Keratinocyte (primary cell): ENCODE results near the gene RAB3GAP2. TPM values are rescaled to one million over a fixed set of nuclear protein-coding genes. Genes with fewer than 3 reads are reported as not detected.
"Not testable (repeated sequence)": the region's sequence is repeated elsewhere in the genome, so short reads cannot be mapped to it uniquely, and the experiment has no call there.

Experiments
- DNase-seq: peaks from one replicate; pipeline ENCODE4 v3.0.0-alpha.2; 2011; ENCODE audit warnings: low read depth, missing footprints, low spot score
- FAIRE-seq: peaks from 2 replicates; lab custom pipeline; 2011; peaks lifted over from hg19 to GRCh38; lab: Jason Lieb, UNC
- H2AFZ ChIP-seq: 2 replicates; pipeline ENCODE4 v1.6.0; 2012; ENCODE audit warnings: low read length, control low read depth, inconsistent platforms; ENCODE audit not compliant: control insufficient read depth
- H3K27ac ChIP-seq: 2 replicates; pipeline ENCODE4 v1.5.1; 2011; ENCODE audit warnings: low read length; ENCODE audit not compliant: control insufficient read depth, insufficient read depth
- H3K27me3 ChIP-seq: 3 replicates; pipeline ENCODE4 v1.6.0; 2011; ENCODE audit warnings: low read length; ENCODE audit not compliant: control insufficient read depth, insufficient read depth; ENCODE audit errors: extremely low read depth
- H3K36me3 ChIP-seq, 2 experiments: 2 replicates in 1 of 2; 3 replicates in 1 of 2; pipeline ENCODE4 v1.5.1; 2011; ENCODE audit warnings: low read length in 2 of 2, mild to moderate bottlenecking in 1 of 2; ENCODE audit not compliant: control insufficient read depth in 2 of 2, insufficient read depth in 2 of 2; ENCODE audit errors: extremely low read depth in 1 of 2
- H3K4me1 ChIP-seq: 3 replicates; pipeline ENCODE4 v1.5.1; 2011; ENCODE audit warnings: low read length; ENCODE audit not compliant: control insufficient read depth, insufficient read depth; ENCODE audit errors: extremely low read depth
- H3K4me2 ChIP-seq: 3 replicates; pipeline ENCODE4 v1.6.0; 2011; ENCODE audit warnings: low read depth, low read length; ENCODE audit not compliant: control insufficient read depth, insufficient read depth; ENCODE audit errors: extremely low read depth
- H3K4me3 ChIP-seq, 3 experiments: fragments of 200-600 bp in 1 of 3; sonication (generic) in 1 of 3; 2 replicates in 2 of 3; 3 replicates in 1 of 3; pipeline ENCODE4 v1.5.1; 2011 to 2016; ENCODE audit warnings: low read length in 3 of 3, mild to moderate bottlenecking in 3 of 3, control low read depth in 2 of 3, inconsistent platforms in 1 of 3, low read depth in 1 of 3, mixed read lengths in 1 of 3, mixed run types in 1 of 3, moderate library complexity in 1 of 3; ENCODE audit not compliant: control insufficient read depth in 2 of 3, insufficient read depth in 2 of 3; ENCODE audit errors: extremely low read depth in 1 of 3
- H3K79me2 ChIP-seq: 2 replicates; pipeline ENCODE4 v1.6.0; 2012; ENCODE audit warnings: low read length; ENCODE audit not compliant: control insufficient read depth, insufficient read depth
- H3K9ac ChIP-seq: 3 replicates; pipeline ENCODE4 v1.6.0; 2011; ENCODE audit warnings: low read length; ENCODE audit not compliant: control insufficient read depth, insufficient read depth; ENCODE audit errors: extremely low read depth
- H3K9me1 ChIP-seq: 3 replicates; pipeline ENCODE4 v1.6.0; 2011; ENCODE audit warnings: low read length; ENCODE audit not compliant: control insufficient read depth, insufficient read depth; ENCODE audit errors: extremely low read depth
- H3K9me3 ChIP-seq: 2 replicates; pipeline ENCODE4 v1.5.1; 2012; ENCODE audit warnings: low read depth, low read length; ENCODE audit not compliant: control insufficient read depth
- H4K20me1 ChIP-seq: 3 replicates; pipeline ENCODE4 v1.6.0; 2011; ENCODE audit warnings: low read length; ENCODE audit not compliant: control insufficient read depth, insufficient read depth; ENCODE audit errors: extremely low read depth
- EZH2 ChIP-seq: IDR thresholded peaks from one replicate; pipeline ENCODE4 v1.6.1; 2012; ENCODE audit warnings: inconsistent platforms, mild to moderate bottlenecking, low read length, moderate library complexity
- dilution Hi-C: fragments of 300-500 bp; cut with MboI; formaldehyde crosslinking; loops from one replicate; pipeline ENCODE4 v1.7.0; 2020; ENCODE audit warnings: low sequenced_read_pairs; ENCODE audit not compliant: extremely low pct_ligation_motif_present
- polyA plus RNA-seq, 5 experiments: library from polyadenylated mRNA; depleted of rRNA in 3 of 5; stranded (reverse) in 3 of 5; stranded (forward) in 1 of 5; unstranded in 1 of 5; fragments of >200 nt; gene quantifications; 1 replicate in 1 of 5; 2 replicates in 3 of 5; 3 replicates in 1 of 5; pipeline versions ENCODE4 v1.2.1 to v1.2.3, GENCODE V29; 2011 to 2012; ENCODE audit warnings: missing spikeins in 2 of 5, low read depth in 1 of 5, low replicate concordance in 1 of 5
- TF ChIP-seq, protein P1 (sequence below), 3 experiments: IDR thresholded peaks in 1 of 3; conservative IDR thresholded peaks in 1 of 3; optimal IDR thresholded peaks in 1 of 3; 2 replicates in 2 of 3; 3 replicates in 1 of 3; pipeline versions ENCODE3 to v1.5.1; 2011; ENCODE audit warnings: low read length in 3 of 3, mild to moderate bottlenecking in 3 of 3, moderate library complexity in 2 of 3, control low read depth in 1 of 3, inconsistent platforms in 1 of 3; ENCODE audit not compliant: insufficient read depth in 2 of 3; ENCODE audit errors: extremely low read depth in 1 of 3

Gene RAB3GAP2
- polyA plus RNA-seq, 1 donor (not counting 4 experiments of a cell fraction or from before 2014, with no cell fraction given), result 44.4 TPM

DNA sequence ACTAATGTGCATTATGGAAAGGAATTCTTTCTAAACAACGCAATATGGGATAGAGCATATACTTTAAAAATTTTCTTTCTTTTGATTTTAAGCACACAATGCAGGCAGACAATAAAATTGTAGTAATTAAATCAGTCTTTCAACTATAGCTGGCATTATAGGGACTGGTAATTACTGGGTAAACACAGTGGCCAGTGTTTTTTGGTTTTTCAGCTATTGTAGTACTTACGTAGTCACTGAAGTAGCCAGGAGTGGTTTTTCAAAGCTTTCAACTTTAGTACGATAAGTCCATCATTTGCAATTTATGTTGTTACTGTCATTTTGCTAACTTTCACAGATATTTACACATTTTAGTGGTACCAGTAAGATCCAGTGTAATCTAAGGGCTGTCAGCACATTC is 50.6 kb downstream of the RAB3GAP2 start:
- no peak overlapping the region for H2AFZ ChIP-seq
- no peak overlapping the region for H3K4me2 ChIP-seq
- H3K9me3 ChIP-seq, result no peaks in the 10 kb centered on the region
- H3K4me3 ChIP-seq, result no peak overlapping the region
- peaks cover 54% of the 10 kb centered on the region for H3K79me2 ChIP-seq
- no peak overlapping the region for H3K9ac ChIP-seq
- dilution Hi-C loops, result no loop called here
- H3K36me3 ChIP-seq, result peaks cover 0 to under 1% of the 10 kb centered on the region in 2 experiments
- no peaks in the 10 kb centered on the region for H3K27me3 ChIP-seq
- no peak overlapping the region for H3K27ac ChIP-seq
- DNase-seq (no peak), FAIRE-seq (no peak)
- peaks cover 4% of the 10 kb centered on the region for H4K20me1 ChIP-seq
- no peaks in the 10 kb centered on the region for H3K4me1 ChIP-seq
- TF ChIP-seq, protein P1, sequence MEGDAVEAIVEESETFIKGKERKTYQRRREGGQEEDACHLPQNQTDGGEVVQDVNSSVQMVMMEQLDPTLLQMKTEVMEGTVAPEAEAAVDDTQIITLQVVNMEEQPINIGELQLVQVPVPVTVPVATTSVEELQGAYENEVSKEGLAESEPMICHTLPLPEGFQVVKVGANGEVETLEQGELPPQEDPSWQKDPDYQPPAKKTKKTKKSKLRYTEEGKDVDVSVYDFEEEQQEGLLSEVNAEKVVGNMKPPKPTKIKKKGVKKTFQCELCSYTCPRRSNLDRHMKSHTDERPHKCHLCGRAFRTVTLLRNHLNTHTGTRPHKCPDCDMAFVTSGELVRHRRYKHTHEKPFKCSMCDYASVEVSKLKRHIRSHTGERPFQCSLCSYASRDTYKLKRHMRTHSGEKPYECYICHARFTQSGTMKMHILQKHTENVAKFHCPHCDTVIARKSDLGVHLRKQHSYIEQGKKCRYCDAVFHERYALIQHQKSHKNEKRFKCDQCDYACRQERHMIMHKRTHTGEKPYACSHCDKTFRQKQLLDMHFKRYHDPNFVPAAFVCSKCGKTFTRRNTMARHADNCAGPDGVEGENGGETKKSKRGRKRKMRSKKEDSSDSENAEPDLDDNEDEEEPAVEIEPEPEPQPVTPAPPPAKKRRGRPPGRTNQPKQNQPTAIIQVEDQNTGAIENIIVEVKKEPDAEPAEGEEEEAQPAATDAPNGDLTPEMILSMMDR (optimal IDR thresholded peaks at IDR 0.05 in 1 of 3, IDR thresholded peaks at IDR 0.05 in 1 of 3, conservative IDR thresholded peaks at IDR 0.05 in 1 of 3; ENCODE audit: extremely low read depth in 1 of 3, insufficient read depth in 2 of 3, low read length in 3 of 3), result no peak
- TF ChIP-seq EZH2, result no peak
- no peaks in the 10 kb centered on the region for H3K9me1 ChIP-seq

DNA sequence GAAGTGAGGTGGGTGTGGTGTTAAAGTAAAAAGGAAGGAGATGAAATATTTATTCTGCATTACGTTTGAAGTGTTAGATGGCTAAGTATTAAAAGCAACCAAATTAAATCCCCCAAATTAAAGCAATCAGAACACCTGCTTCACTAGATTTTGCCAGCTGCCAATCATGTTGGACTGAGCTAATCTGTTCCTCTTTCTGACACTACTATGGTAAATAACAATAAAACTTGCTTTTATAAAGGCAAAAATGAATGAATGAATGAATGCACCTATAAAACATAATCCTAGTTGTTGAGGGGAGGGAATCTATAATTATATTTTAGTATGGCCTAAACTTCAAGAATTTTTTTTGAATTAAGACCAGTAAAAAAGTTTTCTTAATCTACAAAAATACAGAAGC is 51.0 kb downstream of the RAB3GAP2 start:
- Histone ChIP-seq H3K4me2 (no peak overlapping the region), H3K27ac (no peak overlapping the region), H4K20me1 (peaks cover 4% of the 10 kb centered on the region), H3K27me3 (no peaks in the 10 kb centered on the region), H3K36me3 (no peaks in the 10 kb centered on the region), H3K4me1 (no peaks in the 10 kb centered on the region), H3K4me3 (no peak overlapping the region), H3K9me3 (no peaks in the 10 kb centered on the region), H3K79me2 (peaks cover 55% of the 10 kb centered on the region), H2AFZ (no peak overlapping the region), H3K9me1 (no peaks in the 10 kb centered on the region), H3K9ac (no peak overlapping the region)
- dilution Hi-C loops, result no loop called here
- DNase-seq (no peak), FAIRE-seq (no peak)
- no peak for TF ChIP-seq EZH2
- TF ChIP-seq, protein P1 (optimal IDR thresholded peaks at IDR 0.05 in 1 of 3, IDR thresholded peaks at IDR 0.05 in 1 of 3, conservative IDR thresholded peaks at IDR 0.05 in 1 of 3; ENCODE audit: extremely low read depth in 1 of 3, insufficient read depth in 2 of 3, low read length in 3 of 3), result no peak

DNA sequence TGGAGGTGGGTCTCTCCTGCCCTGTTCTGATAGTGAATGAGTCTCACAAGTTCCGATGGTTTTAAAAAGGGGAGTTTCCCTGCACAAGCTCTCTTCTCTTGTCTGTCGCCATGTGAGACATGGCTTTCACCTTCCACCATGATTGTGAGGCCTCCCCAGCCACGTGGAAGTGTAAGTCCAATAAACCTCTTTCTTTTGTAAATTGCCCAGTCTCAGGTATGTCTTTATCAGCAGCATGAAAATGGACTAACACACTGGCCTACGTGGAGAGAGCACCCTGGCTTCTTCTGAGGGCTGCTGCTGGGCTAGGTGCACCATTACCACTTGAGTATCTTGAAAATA is 51.6 kb downstream of the RAB3GAP2 start:
- H3K9me3 ChIP-seq, H3K9me1 ChIP-seq, H3K4me2 ChIP-seq, H3K27ac ChIP-seq, FAIRE-seq, H3K4me3 ChIP-seq, H4K20me1 ChIP-seq, H2AFZ ChIP-seq, DNase-seq, H3K36me3 ChIP-seq, H3K9ac ChIP-seq, H3K4me1 ChIP-seq, H3K27me3 ChIP-seq, dilution Hi-C loops: not testable (repeated sequence)
- peaks cover 53% of the 10 kb centered on the region for H3K79me2 ChIP-seq
